GM12872 (cell line): Measurements from ENCODE around the gene MZB1.

Experiments
- TF ChIP-seq, protein P1 (sequence below): IDR thresholded peaks from 3 replicates; pipeline ENCODE4 v1.5.1; 2011; ENCODE audit warnings: low read depth, mild to moderate bottlenecking, low read length, moderate library complexity; ENCODE audit not compliant: insufficient read depth

MZB1 gene

DNA sequence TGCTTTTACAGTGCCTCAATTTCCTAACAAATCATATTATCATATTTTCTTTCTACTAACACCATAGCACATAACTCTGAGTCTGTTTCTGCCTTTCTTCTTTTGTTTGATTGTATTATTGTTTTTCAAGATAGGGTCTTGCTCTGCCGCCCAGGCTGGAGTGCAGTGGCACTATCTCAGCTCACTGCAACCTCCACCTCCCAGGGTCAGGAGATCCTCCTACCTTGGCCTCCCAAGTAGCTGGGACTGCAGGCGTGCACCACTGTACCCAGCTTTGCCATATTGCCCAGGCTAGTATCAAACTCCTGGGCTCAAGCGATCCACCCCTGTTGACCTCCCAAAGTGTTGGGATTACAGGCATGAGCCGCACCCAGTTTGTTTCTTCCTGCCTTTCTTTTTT is 29.3 kb downstream of the MZB1 start:
- TF ChIP-seq, protein P1, sequence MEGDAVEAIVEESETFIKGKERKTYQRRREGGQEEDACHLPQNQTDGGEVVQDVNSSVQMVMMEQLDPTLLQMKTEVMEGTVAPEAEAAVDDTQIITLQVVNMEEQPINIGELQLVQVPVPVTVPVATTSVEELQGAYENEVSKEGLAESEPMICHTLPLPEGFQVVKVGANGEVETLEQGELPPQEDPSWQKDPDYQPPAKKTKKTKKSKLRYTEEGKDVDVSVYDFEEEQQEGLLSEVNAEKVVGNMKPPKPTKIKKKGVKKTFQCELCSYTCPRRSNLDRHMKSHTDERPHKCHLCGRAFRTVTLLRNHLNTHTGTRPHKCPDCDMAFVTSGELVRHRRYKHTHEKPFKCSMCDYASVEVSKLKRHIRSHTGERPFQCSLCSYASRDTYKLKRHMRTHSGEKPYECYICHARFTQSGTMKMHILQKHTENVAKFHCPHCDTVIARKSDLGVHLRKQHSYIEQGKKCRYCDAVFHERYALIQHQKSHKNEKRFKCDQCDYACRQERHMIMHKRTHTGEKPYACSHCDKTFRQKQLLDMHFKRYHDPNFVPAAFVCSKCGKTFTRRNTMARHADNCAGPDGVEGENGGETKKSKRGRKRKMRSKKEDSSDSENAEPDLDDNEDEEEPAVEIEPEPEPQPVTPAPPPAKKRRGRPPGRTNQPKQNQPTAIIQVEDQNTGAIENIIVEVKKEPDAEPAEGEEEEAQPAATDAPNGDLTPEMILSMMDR, result no peak

DNA sequence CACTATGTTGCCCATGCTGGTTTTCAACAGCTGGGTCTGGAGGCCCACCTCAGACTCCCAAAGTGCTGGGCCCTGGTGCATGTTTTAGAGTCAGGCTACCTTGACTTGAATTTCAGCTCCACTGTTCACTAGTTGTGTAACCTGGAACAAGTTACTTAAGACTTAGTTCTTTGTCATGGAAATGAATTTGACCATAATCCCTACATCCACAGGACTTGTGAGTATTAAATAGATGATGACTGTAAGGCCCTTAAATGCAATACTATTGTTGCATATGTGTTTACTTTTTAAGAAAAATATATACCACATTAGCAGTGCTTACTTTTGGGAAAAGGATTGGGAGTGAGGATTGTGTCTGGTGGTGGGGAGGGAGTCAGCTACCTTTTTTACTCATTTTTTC is 31.6 kb downstream of the MZB1 start:
- TF ChIP-seq, protein P1, result no peak

DNA sequence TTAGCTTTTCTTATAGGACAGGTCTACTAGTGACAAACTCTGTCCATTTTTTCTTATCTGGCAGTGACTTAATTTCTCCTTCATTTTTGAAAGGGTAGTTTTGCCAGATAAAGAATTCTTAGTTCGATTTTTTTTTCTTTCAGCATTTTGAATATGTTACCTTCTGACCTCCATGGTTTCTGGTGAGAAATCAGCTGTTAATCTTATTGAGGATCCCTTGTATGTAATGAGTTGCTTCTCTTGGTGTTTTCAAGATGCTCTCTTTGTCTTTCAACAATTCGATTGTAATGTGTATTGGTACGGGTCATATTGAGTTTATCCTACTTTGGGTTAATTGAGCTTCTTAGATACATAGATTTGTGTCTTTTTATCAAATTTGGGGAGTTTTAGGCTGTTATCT is 35.5 kb downstream of the MZB1 start:
- TF ChIP-seq, protein P1, result no peak

DNA sequence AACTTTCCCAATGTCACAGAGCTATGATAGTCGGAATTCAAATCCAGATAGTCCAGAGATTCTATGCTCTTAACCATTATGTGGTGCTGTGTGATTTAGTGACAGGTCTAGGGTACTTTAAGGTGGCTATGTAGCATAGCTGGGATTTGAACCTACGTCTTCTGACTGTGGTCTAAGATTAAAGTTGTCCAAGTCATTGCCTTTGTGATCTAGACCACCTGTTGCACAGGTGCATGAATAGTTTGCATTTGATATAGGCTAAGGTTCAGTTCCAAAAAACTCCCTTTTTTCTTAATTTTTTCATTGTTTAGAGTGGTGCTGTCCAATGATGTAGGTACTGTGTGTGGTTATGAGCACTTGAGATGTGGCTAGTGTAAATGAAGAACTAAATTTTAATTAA is 45.5 kb downstream of the MZB1 start:
- TF ChIP-seq, protein P1, result no peak

DNA sequence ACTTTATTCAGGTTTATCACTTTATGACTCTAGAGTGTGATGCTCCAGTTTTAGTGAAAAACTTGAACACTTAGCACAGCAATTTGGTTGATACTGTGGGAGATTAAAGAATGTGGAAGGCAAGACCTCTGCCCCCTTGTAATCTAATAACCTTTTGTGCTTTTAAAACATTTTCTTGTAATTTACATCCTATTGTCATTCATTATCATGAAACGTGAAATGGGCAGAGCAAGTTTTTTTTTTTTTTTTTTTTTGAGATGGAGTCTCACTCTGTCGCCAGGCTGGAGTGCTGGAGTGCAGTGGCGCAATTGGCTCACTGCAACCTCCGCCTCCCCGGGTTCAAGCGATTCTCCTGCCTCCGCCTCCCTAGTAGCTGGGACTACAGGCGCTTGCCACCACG is 46.2 kb downstream of the MZB1 start:
- TF ChIP-seq, protein P1, result no peak

DNA sequence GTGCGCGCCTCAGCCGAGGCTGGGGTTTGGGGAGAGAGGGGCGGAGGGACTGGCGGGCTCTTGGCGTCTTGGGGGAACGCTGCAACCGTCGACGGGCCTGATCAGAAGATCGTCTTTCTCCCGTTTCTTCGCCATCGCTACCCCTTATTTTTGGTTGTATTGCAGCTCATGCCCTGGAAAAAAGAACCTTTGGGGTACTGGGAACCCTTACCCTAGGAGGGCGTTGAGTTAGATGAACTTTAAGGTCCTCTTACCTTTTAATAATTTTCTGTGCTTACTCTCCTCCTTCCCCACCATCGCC is 47.3 kb downstream of the MZB1 start:
- TF ChIP-seq, protein P1, result no peak

DNA sequence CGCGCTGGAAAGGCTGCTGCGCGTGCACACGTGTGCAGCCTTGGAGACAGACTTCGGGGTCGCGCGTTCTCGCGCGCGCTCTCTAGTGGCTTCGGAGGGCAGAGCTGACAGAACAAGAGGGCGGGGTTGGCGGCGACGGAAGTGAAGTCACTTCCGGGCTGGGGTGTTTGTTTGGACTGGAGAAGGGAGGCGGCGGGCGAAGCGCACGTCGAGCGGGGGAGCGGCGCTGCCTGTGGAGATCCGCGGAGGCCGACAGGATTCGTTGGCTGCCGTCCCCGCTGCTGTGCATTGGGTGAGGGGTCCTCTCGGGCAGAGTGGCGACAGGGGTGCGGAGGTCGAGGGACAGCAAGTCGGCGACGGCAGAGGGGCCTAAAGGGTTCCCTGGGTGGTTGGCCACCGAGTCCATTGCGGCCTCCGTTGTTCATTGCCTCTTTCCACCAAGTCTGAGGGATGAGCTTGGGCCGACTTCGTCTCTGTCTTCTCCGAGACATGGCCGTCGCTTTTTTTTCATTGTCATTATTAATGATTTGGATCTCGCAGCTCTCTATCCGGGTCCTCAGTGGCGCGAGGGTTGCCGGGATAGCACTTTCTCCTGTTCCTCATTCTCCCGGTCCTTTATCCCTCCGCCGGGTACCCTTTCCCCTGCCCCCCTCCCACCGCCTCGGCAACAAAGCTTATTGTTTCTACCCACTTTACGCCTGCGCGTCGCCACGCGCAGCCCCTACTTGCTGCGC is 47.9 kb downstream of the MZB1 start, which contains the start of gene PAIP2:
PAIP2 (plus strand) TSS at position 166 of the 734 bp plus-strand sequence. CDS start 21,931 bp downstream, outside the sequence.
- TF ChIP-seq, protein P1, result peak; percentile 84

DNA sequence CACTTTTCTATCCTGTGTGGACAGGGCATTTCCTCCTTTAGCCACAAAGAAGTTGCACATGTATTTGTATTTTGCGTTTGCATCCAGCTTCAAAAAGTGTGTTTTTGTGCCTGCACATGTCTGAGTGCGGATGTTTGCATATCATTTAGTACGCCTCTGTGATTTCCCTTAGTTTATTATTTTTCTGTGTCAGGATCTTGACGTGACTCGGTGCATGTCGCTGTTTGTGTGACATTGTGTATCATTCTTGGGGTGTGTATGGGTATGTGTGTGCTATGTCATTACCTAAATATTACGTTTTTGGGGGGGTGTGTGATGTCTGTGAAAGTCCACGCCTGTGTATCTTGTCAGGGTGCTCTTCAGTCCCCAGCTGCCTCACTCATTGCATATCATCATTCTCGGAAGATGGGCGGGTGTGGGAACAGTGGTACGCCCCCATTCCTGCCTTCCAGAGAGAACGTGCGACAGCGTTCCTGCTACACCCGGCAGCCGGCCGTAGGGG is 48.5 kb downstream of the MZB1 start:
- TF ChIP-seq, protein P1, result no peak
